GM19372 (cell line): ENCODE measurements around the gene RNPS1.
A peak's percentile ranks its signal among the peaks of the same experiment; 100 is the strongest.

Source experiments
- ATAC-seq: cut with Tn5 transposase; IDR thresholded peaks from one replicate; pipeline ENCODE4 v1.9.1; 2021; ENCODE audit warnings: mild to moderate bottlenecking, low read depth, moderate library complexity; ENCODE audit not compliant: unreplicated experiment

RNPS1 gene

GRCh38 chr16:2216330-2216729 lies 51.6 kb downstream of the RNPS1 start:
- ATAC-seq, result no peak

- peak; percentile 87 for ATAC-seq
These were observed 53.3 kb downstream of the RNPS1 start, which contains the start of gene PGP for GRCh38 chr16:2214719-2214968. Gene PGP (minus strand): TSS chr16:2214840. CDS start chr16:2214777, 63 bp downstream.

DNA sequence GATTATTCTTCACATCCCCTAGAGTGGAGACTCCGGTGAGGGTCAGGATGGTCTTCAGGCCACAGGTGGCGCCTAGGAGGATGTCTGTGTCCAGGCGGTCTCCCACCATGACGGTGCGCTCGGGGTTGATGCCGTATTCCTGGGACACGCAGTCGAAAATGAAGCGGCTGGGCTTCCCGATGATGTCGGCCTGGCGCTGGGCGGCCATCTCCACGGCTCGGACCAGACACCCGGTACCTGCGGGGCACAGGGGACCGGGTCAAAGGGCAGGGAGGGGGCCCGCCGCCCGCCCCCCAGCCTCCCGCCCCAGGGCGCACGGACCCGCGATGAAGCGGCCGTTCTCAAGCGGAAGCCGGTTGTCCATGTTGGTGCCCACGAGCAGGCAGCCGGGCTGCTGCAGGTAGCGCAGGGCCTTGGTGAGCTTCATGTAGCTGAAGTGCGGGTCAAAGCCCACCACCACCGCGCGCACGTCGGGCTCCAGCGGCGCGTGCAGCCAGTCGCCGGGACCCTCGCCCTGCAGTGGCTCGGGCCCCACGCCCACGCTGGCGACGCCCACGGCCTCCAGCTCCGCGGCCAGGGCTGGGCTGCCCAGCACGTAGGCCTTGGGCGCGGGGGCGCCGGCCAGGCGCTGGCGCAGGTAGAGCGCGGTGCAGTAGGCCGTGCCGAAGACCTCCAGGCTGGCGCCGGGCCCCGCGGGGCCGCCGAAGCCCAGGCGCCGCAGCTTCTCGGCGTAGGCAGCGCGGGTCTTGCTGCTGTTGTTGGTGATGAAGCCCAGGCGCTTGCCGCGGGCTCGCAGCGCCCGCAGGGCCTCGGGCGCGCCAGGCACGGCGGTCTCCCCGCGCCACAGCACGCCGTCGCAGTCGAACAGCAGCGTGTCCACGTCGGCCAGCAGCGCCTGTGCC lies 53.9 kb downstream of the RNPS1 start:
- no peak for ATAC-seq

DNA sequence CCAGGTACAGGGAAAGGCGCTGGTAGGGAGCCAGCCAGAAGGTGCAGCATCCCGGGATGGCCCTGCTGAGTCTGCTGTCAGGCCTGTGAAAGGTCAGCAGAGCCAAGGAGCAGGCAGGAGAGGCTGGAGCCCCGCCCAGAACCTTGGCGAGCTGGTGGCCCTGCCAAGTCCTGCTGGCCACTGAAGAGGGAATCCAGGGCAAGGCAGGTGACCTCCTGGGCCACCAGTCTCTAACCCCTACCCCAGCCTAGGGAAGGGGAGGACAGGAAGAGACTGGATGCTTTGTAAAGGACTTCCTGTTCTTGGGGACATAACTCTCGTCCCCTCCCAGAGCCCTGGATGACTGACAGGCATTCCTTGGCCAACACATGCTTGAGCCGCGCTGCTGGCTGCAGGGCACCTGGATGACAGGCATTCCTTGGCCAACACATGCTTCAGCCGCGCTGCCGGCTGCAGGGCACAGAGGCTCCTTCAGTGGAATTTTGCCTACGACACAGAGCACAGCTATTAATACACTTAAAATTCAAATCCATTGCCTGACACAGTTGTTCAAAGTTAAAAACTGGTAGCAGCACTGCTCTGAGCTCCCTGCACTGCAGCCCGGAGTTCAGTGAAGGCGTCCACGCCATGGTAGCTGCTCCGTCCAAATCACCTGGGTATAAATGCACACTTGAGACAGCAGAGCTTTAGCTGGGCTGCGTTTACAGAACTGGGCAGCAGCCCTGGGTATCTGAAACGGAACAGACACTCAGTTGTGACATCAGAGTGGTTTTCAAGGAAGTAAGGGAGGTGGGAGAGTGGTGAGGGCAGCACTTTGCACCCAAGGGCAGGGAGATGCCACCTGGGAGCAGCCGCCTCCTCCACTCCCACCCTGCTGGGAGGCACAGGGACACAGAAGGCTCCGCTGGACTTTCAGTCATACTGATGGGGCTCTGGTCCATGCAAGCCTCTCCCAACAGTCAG lies 55.3 kb downstream of the RNPS1 start:
- no peak for ATAC-seq

- ATAC-seq, result no peak
These were observed 56.0 kb downstream of the RNPS1 start for GRCh38 chr16:2211923-2212347.

- ATAC-seq, result no peak
These were observed 57.2 kb downstream of the RNPS1 start, which contains the start of gene BRICD5 for GRCh38 chr16:2210386-2211365. Gene BRICD5 (minus strand): TSS chr16:2210863. CDS start chr16:2210833, 30 bp downstream.

DNA sequence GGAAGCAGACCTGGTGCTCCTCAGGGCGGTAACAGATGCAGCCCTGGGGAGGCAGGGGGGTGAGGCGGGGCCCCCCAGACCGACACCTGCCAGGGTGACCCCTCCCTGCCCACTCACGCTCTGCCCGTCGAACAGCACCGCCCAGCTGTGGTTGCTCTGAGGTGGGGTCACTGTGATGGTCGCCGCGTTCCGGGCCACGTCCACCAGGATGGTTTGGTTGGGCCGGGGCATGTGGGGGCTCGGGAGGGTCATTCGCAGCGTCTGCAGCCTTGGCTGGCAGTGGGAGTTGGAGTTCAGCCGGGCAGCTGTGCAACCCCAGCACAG lies 58.0 kb downstream of the RNPS1 start:
- ATAC-seq, result no peak

GRCh38 chr16:2209258-2210008 lies 58.5 kb downstream of the RNPS1 start:
- ATAC-seq, result no peak

GRCh38 chr16:2208772-2209171 lies 59.2 kb downstream of the RNPS1 start:
- ATAC-seq, result no peak

DNA sequence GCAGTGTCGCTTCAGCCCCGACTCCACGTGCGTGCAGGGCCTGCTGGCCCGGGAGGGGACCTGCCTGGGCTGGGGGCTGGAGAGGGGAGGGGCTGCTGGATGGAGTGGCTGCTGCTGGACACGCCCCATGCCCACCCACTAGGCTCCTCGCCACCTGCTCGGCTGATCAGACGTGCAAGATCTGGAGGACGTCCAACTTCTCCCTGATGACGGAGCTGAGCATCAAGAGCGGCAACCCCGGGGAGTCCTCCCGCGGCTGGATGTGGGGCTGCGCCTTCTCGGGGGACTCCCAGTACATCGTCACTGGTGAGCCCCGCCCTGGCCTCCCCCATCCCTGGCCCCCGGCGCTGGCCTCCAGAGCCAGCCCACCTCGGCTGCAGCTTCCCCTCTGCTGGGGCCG lies 59.6 kb downstream of the RNPS1 start:
- ATAC-seq, result no peak

DNA sequence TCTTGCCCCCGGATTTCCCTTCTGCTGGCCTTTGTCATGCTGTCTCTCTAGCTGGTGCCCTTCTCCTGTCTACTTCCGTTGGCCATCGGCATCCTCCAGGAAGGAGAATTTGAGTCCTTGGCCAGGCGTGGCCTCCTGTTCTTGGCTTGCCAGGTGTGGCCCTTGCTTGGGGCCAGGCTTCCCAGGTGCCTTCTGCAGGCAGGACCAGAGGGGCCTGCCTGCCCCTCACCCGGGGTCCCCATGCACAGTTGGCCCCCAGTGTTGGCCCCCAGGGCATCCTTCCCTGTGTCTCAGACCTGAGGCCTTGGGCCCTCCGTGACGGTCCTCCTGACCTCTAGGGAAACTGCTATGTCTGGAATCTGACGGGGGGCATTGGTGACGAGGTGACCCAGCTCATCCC lies 60.1 kb downstream of the RNPS1 start:
- no peak for ATAC-seq

- ATAC-seq, result no peak
These were observed 61.0 kb downstream of the RNPS1 start for GRCh38 chr16:2206780-2207433.

DNA sequence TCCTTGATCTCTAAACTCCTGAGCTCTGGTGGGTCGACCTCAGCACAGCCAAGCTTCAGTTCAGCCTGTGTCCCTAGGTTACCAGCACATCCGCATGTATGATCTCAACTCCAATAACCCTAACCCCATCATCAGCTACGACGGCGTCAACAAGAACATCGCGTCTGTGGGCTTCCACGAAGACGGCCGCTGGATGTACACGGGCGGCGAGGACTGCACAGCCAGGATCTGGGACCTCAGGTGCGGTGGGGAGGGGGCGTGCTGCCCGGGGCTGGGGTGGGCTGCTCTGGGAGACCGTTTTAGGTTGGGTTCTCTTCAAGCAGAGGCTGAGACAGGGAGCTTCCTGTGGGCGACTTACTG lies 61.5 kb downstream of the RNPS1 start:
- ATAC-seq, result no peak

GRCh38 chr16:2205967-2206313 lies 62.0 kb downstream of the RNPS1 start:
- ATAC-seq, result peak; percentile 6

DNA sequence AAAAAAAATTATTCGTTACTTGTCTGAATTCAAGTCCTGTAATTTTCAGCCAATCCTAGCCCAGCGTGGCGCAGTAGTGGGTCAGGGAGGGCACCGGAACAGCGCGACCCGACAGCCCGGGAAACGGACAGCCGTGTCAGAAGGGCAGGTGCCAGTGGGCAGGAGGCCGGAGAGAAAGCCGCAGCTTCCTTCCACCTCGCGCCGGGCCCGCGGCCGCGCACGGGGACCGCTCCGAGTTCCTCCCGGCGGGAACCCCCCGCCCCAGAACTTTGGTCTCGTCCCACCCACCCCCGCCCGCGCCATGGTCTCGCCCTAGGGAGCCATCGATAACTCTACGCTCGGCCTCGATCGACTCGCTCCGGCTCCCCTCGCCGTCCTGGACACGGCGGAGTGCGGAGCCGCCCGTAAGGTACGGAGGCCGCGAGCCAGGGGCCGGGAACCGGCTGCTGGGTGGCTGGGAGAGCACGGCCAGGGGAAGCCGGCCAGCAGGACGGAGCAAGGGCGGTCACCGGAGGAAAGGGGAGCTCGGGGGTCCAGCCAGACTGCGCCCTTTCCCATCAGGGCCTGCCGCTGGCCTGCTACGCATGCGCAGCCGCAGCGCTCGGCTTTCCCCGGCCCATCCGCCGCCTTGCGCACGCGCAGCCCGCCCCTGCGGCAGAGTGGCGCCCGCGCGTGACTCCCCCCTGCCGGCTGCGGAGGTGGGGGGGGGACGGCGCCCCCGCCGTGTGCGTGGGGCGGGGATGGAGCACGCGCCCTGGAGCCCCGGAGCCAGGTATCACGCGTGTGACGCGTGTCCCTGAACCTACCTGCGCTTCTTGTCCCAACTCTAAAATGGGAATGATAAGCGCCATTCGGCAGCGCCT lies 62.6 kb downstream of the RNPS1 start, which contains the start of gene MLST8:
TSS of gene MLST8 (plus strand) at position 351 of the 863 bp plus-strand sequence. CDS start 632 bp downstream, outside the sequence.
- ATAC-seq, result peak; percentile 82

GRCh38 chr16:2204416-2205103 lies 63.4 kb downstream of the RNPS1 start:
- ATAC-seq, result no peak
